ENCODE data around the gene MUC22.

GRCh38 chr6:30988209-30988825, 22.0 kb upstream of the MUC22 start:
- TF ChIP-seq, protein P1, sequence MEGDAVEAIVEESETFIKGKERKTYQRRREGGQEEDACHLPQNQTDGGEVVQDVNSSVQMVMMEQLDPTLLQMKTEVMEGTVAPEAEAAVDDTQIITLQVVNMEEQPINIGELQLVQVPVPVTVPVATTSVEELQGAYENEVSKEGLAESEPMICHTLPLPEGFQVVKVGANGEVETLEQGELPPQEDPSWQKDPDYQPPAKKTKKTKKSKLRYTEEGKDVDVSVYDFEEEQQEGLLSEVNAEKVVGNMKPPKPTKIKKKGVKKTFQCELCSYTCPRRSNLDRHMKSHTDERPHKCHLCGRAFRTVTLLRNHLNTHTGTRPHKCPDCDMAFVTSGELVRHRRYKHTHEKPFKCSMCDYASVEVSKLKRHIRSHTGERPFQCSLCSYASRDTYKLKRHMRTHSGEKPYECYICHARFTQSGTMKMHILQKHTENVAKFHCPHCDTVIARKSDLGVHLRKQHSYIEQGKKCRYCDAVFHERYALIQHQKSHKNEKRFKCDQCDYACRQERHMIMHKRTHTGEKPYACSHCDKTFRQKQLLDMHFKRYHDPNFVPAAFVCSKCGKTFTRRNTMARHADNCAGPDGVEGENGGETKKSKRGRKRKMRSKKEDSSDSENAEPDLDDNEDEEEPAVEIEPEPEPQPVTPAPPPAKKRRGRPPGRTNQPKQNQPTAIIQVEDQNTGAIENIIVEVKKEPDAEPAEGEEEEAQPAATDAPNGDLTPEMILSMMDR (IDR thresholded peaks at IDR 0.05; ENCODE audit: low read depth, low read length) = no peak
- no peak for TF ChIP-seq POLR2A (IDR thresholded peaks at IDR 0.05; ENCODE audit: extremely low read depth, insufficient read length)
- TF ChIP-seq, protein P2, sequence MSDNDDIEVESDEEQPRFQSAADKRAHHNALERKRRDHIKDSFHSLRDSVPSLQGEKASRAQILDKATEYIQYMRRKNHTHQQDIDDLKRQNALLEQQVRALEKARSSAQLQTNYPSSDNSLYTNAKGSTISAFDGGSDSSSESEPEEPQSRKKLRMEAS (IDR thresholded peaks at IDR 0.05; ENCODE audit: low read depth, low read length) = no peak

Measured in NB4 (cell line).